GM12878 (cell line): ENCODE data around the gene SLC6A20. TPM values are rescaled to one million over a fixed set of nuclear protein-coding genes. Genes with fewer than 3 reads are reported as not detected.

Experiments used
- ATAC-seq: fragments of 200-7000 bp; cut with Tn5 transposase; 3 replicates; pipeline ENCODE4 v1.9.1; 2020; ENCODE audit warnings: mild to moderate bottlenecking, moderate library complexity
- BruUV-seq: library from RNA; stranded (reverse); fragments of 400-500 nt; replicated peaks from 2 replicates; lab custom pipeline; 2021; lab: Mats Ljungman, UMichigan
- CTCF ChIA-PET: fragments of 300-600 bp; sonication (Branson Sonifier 250); formaldehyde crosslinking; extraction: SDS; loops from one replicate; lab custom pipeline; 2021; ENCODE audit warnings: inconsistent platforms; lab: Yijun Ruan, JAX
- POLR2A ChIA-PET: fragments of 350-600 bp; formaldehyde crosslinking; extraction: SDS; loops from one replicate; lab custom pipeline; 2021; ENCODE audit warnings: inconsistent platforms; lab: Charles Lee
- RAD21 ChIA-PET: fragments of 300-600 bp; sonication (Branson Sonifier 250); formaldehyde crosslinking; loops from one replicate; lab custom pipeline; 2023; ENCODE audit warnings: antibody characterized with exemption; ENCODE audit not compliant: unreplicated experiment; lab: Charles Lee
- SMC1A ChIA-PET: fragments of 300-600 bp; sonication (Branson Sonifier 250); formaldehyde crosslinking; loops from one replicate; lab custom pipeline; 2023; ENCODE audit not compliant: unreplicated experiment, uncharacterized antibody; lab: Charles Lee
- DNase-seq: peaks from one replicate; pipeline ENCODE4 v3.0.0-alpha.2; 2011; ENCODE audit warnings: low read depth, low spot score
- FAIRE-seq: peaks from 3 replicates; lab custom pipeline; 2011; peaks lifted over from hg19 to GRCh38; lab: Jason Lieb, UNC
- H2AFZ ChIP-seq: 2 replicates; pipeline ENCODE4 v1.6.0; 2011; ENCODE audit warnings: low read depth, low read length, control low read depth; ENCODE audit not compliant: control insufficient read depth
- H3K27ac ChIP-seq: 2 replicates; pipeline ENCODE4 v1.5.1; 2011; ENCODE audit warnings: control low read depth; ENCODE audit not compliant: control insufficient read depth, insufficient read depth
- H3K27me3 ChIP-seq, 2 experiments: replicated peaks in 1 of 2; 2 replicates each; pipeline versions ENCODE4 v1.6.0 to v1.6.1; 2011; ENCODE audit warnings: low read length in 1 of 2; ENCODE audit not compliant: control insufficient read depth in 2 of 2, insufficient read depth in 2 of 2
- H3K36me3 ChIP-seq, 2 experiments: 2 replicates each; pipeline ENCODE4 v1.5.1; 2011; ENCODE audit warnings: low read length in 1 of 2; ENCODE audit not compliant: control insufficient read depth in 2 of 2, insufficient read depth in 2 of 2
- H3K4me1 ChIP-seq: 2 replicates; pipeline ENCODE4 v1.6.1; 2011; ENCODE audit warnings: mild to moderate bottlenecking, low read length, moderate library complexity, mixed read lengths; ENCODE audit not compliant: control insufficient read depth, insufficient read depth
- H3K4me2 ChIP-seq: 2 replicates; pipeline ENCODE4 v1.6.0; 2011; ENCODE audit warnings: control low read depth; ENCODE audit not compliant: control insufficient read depth, insufficient read depth
- H3K4me3 ChIP-seq: fragments of 200-600 bp; sonication (generic); 2 replicates; pipeline ENCODE4 v1.5.1; 2016
- H3K79me2 ChIP-seq: 2 replicates; pipeline ENCODE4 v1.6.0; 2011; ENCODE audit warnings: low read length; ENCODE audit not compliant: control insufficient read depth, insufficient read depth
- H3K9ac ChIP-seq: 2 replicates; pipeline ENCODE4 v1.8.0; 2011; ENCODE audit warnings: low read length, control low read depth, mixed read lengths; ENCODE audit not compliant: control insufficient read depth, insufficient read depth
- H3K9me3 ChIP-seq: replicated peaks from 3 replicates; pipeline ENCODE4 v1.5.1; 2011; ENCODE audit warnings: mild to moderate bottlenecking, low read length; ENCODE audit not compliant: control insufficient read depth, insufficient read depth
- H4K20me1 ChIP-seq: 2 replicates; pipeline ENCODE4 v1.6.0; 2011; ENCODE audit not compliant: control insufficient read depth, insufficient read depth
- ATF3 ChIP-seq: IDR thresholded peaks from 2 replicates; pipeline ENCODE4 v1.6.1; 2011; ENCODE audit warnings: low read depth, mild to moderate bottlenecking, low read length, moderate library complexity, borderline replicate concordance; ENCODE audit errors: extremely low read depth
- CBX5 ChIP-seq: sonication (generic); IDR thresholded peaks from 2 replicates; pipeline ENCODE4 v1.6.1; 2016; ENCODE audit warnings: low read depth, moderate library complexity, mild to moderate bottlenecking, inconsistent platforms
- CHD4 ChIP-seq: fragments of 200-600 bp; sonication (generic); IDR thresholded peaks from 2 replicates; pipeline ENCODE4 v1.6.1; 2016; ENCODE audit warnings: mild to moderate bottlenecking
- EGR1 ChIP-seq, 2 experiments: IDR thresholded peaks; 1 replicate in 1 of 2; 2 replicates in 1 of 2; pipeline ENCODE4 v1.6.1; 2011 to 2012; ENCODE audit warnings: low read depth in 2 of 2, low read length in 2 of 2, borderline replicate concordance in 1 of 2, mild to moderate bottlenecking in 1 of 2, moderate library complexity in 1 of 2
- FOS ChIP-seq: IDR thresholded peaks from 3 replicates; pipeline ENCODE4 v1.6.1; 2011; ENCODE audit warnings: borderline replicate concordance; ENCODE audit not compliant: insufficient read length; ENCODE audit errors: extremely low read depth
- HDAC2 ChIP-seq: fragments of 200-600 bp; sonication (generic); IDR thresholded peaks from 2 replicates; pipeline ENCODE4 v1.6.1; 2017
- NFYB ChIP-seq: IDR thresholded peaks from 2 replicates; pipeline ENCODE4 v1.6.1; 2011; ENCODE audit warnings: low read depth, mild to moderate bottlenecking, low read length, improper control_type of control experiment, moderate library complexity; ENCODE audit not compliant: insufficient read depth
- SIX5 ChIP-seq: IDR thresholded peaks from 2 replicates; pipeline ENCODE4 v1.6.1; 2011; ENCODE audit warnings: mild to moderate bottlenecking, low read depth, low read length, moderate library complexity; ENCODE audit not compliant: severe bottlenecking
- SP1 ChIP-seq: IDR thresholded peaks from one replicate; pipeline ENCODE4 v1.6.1; 2011; ENCODE audit warnings: low read depth, low read length
- SPI1 ChIP-seq: IDR thresholded peaks from 2 replicates; pipeline ENCODE4 v1.6.1; 2011; ENCODE audit warnings: low read depth, mild to moderate bottlenecking, low read length, moderate library complexity, borderline replicate concordance; ENCODE audit not compliant: insufficient read depth
- ZNF207 ChIP-seq: fragments of 450-650 bp; IDR thresholded peaks from 2 replicates; pipeline ENCODE4 v1.6.1; 2014; ENCODE audit warnings: antibody characterized with exemption, mild to moderate bottlenecking, borderline replicate concordance
- ZNF217 ChIP-seq: fragments of 450-650 bp; IDR thresholded peaks from 2 replicates; pipeline ENCODE4 v1.6.1; 2017; ENCODE audit warnings: antibody characterized with exemption, mild to moderate bottlenecking
- ZNF384 ChIP-seq: IDR thresholded peaks from 2 replicates; pipeline ENCODE4 v1.6.1; 2012; ENCODE audit warnings: low read depth, mild to moderate bottlenecking, low read length, improper control_type of control experiment, borderline replicate concordance
- WGBS: methylation state at CpG from one replicate; pipeline ENCODE4 v1.1.6; 2016; ENCODE audit warnings: low lambda C conversion rate; ENCODE audit not compliant: insufficient replicate concordance, insufficient coverage; ENCODE audit errors: missing lambda C conversion rate; 5-methylcytosine and 5-hydroxymethylcytosine counted together
- in situ Hi-C: fragments of 300-500 bp; cut with MboI; formaldehyde crosslinking; loops from 9 replicates; pipeline ENCODE4 v1.14.3; 2018; ENCODE audit warnings: mixed read lengths
- intact Hi-C: fragments of 100-400 bp; cut with micrococcal nuclease; formaldehyde crosslinking; loops from one replicate; pipeline ENCODE4 v1.14.2; 2022; ENCODE audit not compliant: unreplicated experiment
- polyA plus RNA-seq, 11 experiments: library from polyadenylated mRNA; depleted of rRNA in 4 of 11; unstranded in 6 of 11; stranded (reverse) in 5 of 11; fragments of >200 nt; fragmentation: Nextera tagmentation in 4 of 11; fragmentation: Illumina TruSeq in 1 of 11; extraction: Ambion mirVana in 4 of 11; extraction: Trizol in 1 of 11; gene quantifications; 1 replicate in 1 of 11; 2 replicates in 10 of 11; pipeline versions ENCODE4 v1.2.1 to v1.2.3, GENCODE V29; 2011 to 2016; ENCODE audit warnings: inconsistent platforms in 2 of 11, missing spikeins in 2 of 11, low read depth in 1 of 11
- total RNA-seq, 4 experiments: library from RNA; depleted of rRNA in 3 of 4; stranded (reverse); fragments of >200 nt in 3 of 4; fragmentation: Illumina TruSeq in 1 of 4; extraction: Trizol in 1 of 4; gene quantifications; 2 replicates each; pipeline versions ENCODE4 v1.2.1 to v1.2.3, GENCODE V29; 2013 to 2021
- TF ChIP-seq, protein P1 (sequence below): IDR thresholded peaks from 2 replicates; pipeline ENCODE4 v1.6.1; 2012; ENCODE audit warnings: low read length, inconsistent platforms
- TF ChIP-seq, protein P2 (sequence below): fragments of 450-650 bp; IDR thresholded peaks from 2 replicates; pipeline ENCODE4 v1.6.1; 2016; ENCODE audit warnings: mild to moderate bottlenecking
- TF ChIP-seq, protein P3 (sequence below): fragments of 150-350 bp; IDR thresholded peaks from 2 replicates; pipeline ENCODE4 v1.6.1; 2016; ENCODE audit warnings: low read depth, low read length
- TF ChIP-seq, protein P4 (sequence below): IDR thresholded peaks from 2 replicates; pipeline ENCODE4 v1.6.1; 2012; ENCODE audit warnings: low read depth, low read length, improper control_type of control experiment

The SLC6A20 gene
- total and polyA plus RNA-seq, 10 of the 15 experiments (the other 5 are each of a cell fraction or from before 2014, with no cell fraction given), result 0.31 to 4.1 (median 1.1) TPM

GRCh38 chr3:45776611-45777010, 19.7 kb downstream of the SLC6A20 start:
- Histone ChIP-seq H3K4me3 (no peak overlapping the region), H3K4me1 (no peaks in the 10 kb centered on the region), H2AFZ (no peak overlapping the region), H3K9me3 (no peaks in the 10 kb centered on the region), H3K36me3 (no peaks in the 10 kb centered on the region), H3K27ac (no peak overlapping the region), H3K4me2 (no peak overlapping the region), H4K20me1 (no peaks in the 10 kb centered on the region), H3K9ac (no peak overlapping the region), H3K27me3 (0 out of 4 replicates have a peak, but pooled peaks cover 0 to 2% of the 10 kb centered on the region in 2 experiments), H3K79me2 (no peaks in the 10 kb centered on the region)
- intact Hi-C loops, result no loop called here
- FAIRE-seq (no peak), DNase-seq (no peak), ATAC-seq (no peak)
- 60% methylated on average over 8 of the region's 8 CpGs for WGBS
- POLR2A ChIA-PET, result no interaction called here
- CTCF ChIA-PET, result interaction anchor here (0.8 to 1.9 kb wide), 3 partner anchors 14 to 301 kb away, joined by 3 to 6 read pairs (median 3); no protein-coding TSS in a partner anchor
- no TSS peak for BruUV-seq
- RAD21 ChIA-PET, result interaction anchor here (0.5 kb wide), 1 partner anchor 126 kb away, joined by 3 read pairs; no protein-coding TSS in a partner anchor
- SMC1A ChIA-PET, result no interaction called here
- in situ Hi-C loops, result no loop called here
- TF ChIP-seq, protein P1, sequence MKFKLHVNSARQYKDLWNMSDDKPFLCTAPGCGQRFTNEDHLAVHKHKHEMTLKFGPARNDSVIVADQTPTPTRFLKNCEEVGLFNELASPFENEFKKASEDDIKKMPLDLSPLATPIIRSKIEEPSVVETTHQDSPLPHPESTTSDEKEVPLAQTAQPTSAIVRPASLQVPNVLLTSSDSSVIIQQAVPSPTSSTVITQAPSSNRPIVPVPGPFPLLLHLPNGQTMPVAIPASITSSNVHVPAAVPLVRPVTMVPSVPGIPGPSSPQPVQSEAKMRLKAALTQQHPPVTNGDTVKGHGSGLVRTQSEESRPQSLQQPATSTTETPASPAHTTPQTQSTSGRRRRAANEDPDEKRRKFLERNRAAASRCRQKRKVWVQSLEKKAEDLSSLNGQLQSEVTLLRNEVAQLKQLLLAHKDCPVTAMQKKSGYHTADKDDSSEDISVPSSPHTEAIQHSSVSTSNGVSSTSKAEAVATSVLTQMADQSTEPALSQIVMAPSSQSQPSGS, result no peak
- TF ChIP-seq CHD4 (no peak), SPI1 (no peak), HDAC2 (no peak), ATF3 (no peak), NFYB (no peak), ZNF217 (no peak), CBX5 (no peak), ZNF207 (no peak), SIX5 (no peak), FOS (no peak), SP1 (no peak), ZNF384 (no peak), EGR1 (IDR thresholded peaks at IDR 0.05; ENCODE audit: borderline replicate concordance in 1 of 2, low read depth in 2 of 2, low read length in 2 of 2) (no peak)
- TF ChIP-seq, protein P2, sequence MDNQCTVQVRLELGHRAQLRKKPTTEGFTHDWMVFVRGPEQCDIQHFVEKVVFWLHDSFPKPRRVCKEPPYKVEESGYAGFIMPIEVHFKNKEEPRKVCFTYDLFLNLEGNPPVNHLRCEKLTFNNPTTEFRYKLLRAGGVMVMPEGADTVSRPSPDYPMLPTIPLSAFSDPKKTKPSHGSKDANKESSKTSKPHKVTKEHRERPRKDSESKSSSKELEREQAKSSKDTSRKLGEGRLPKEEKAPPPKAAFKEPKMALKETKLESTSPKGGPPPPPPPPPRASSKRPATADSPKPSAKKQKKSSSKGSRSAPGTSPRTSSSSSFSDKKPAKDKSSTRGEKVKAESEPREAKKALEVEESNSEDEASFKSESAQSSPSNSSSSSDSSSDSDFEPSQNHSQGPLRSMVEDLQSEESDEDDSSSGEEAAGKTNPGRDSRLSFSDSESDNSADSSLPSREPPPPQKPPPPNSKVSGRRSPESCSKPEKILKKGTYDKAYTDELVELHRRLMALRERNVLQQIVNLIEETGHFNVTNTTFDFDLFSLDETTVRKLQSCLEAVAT, result no peak
- TF ChIP-seq, protein P3, sequence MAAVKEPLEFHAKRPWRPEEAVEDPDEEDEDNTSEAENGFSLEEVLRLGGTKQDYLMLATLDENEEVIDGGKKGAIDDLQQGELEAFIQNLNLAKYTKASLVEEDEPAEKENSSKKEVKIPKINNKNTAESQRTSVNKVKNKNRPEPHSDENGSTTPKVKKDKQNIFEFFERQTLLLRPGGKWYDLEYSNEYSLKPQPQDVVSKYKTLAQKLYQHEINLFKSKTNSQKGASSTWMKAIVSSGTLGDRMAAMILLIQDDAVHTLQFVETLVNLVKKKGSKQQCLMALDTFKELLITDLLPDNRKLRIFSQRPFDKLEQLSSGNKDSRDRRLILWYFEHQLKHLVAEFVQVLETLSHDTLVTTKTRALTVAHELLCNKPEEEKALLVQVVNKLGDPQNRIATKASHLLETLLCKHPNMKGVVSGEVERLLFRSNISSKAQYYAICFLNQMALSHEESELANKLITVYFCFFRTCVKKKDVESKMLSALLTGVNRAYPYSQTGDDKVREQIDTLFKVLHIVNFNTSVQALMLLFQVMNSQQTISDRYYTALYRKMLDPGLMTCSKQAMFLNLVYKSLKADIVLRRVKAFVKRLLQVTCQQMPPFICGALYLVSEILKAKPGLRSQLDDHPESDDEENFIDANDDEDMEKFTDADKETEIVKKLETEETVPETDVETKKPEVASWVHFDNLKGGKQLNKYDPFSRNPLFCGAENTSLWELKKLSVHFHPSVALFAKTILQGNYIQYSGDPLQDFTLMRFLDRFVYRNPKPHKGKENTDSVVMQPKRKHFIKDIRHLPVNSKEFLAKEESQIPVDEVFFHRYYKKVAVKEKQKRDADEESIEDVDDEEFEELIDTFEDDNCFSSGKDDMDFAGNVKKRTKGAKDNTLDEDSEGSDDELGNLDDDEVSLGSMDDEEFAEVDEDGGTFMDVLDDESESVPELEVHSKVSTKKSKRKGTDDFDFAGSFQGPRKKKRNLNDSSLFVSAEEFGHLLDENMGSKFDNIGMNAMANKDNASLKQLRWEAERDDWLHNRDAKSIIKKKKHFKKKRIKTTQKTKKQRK, result no peak
- TF ChIP-seq, protein P4, sequence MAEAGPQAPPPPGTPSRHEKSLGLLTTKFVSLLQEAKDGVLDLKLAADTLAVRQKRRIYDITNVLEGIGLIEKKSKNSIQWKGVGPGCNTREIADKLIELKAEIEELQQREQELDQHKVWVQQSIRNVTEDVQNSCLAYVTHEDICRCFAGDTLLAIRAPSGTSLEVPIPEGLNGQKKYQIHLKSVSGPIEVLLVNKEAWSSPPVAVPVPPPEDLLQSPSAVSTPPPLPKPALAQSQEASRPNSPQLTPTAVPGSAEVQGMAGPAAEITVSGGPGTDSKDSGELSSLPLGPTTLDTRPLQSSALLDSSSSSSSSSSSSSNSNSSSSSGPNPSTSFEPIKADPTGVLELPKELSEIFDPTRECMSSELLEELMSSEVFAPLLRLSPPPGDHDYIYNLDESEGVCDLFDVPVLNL, result no peak
